CD4-positive, alpha-beta memory T cell (primary cell): ENCODE measurements around the gene ROPN1. TPM values are rescaled to one million over a fixed set of nuclear protein-coding genes. Genes with fewer than 3 reads are reported as not detected.
A peak's percentile ranks its signal among the peaks of the same experiment; 100 is the strongest.

ENCODE experiments used
- CTCF ChIA-PET: fragments of 350-600 bp; sonication (Branson Sonifier 250); formaldehyde crosslinking; loops from one replicate; lab custom pipeline; 2021; ENCODE audit warnings: inconsistent platforms; ENCODE audit not compliant: partially characterized antibody; lab: Charles Lee
- POLR2A ChIA-PET: fragments of 350-600 bp; sonication (Branson Sonifier 250); formaldehyde crosslinking; loops from one replicate; lab custom pipeline; 2021; ENCODE audit not compliant: partially characterized antibody; lab: Charles Lee
- DNase-seq, 5 donors: peaks; one replicate each; pipeline versions ENCODE4 v3.0.0 to v3.0.0-alpha.2; 2020 to 2022; ENCODE audit warnings: mixed read lengths in 1 of 5
- H3K27ac ChIP-seq: one replicate; pipeline ENCODE4 v1.7.0; 2013; ENCODE audit warnings: low read depth, low read length
- H3K27me3 ChIP-seq: 2 replicates; pipeline ENCODE4 v1.7.0; 2013; ENCODE audit warnings: mild to moderate bottlenecking, low read length, moderate library complexity; ENCODE audit not compliant: insufficient read depth
- H3K36me3 ChIP-seq: 2 replicates; pipeline ENCODE4 v1.7.0; 2013; ENCODE audit warnings: mild to moderate bottlenecking, low read length, moderate library complexity; ENCODE audit not compliant: insufficient read depth
- H3K4me1 ChIP-seq: 2 replicates; pipeline ENCODE4 v1.7.0; 2013; ENCODE audit warnings: mild to moderate bottlenecking, low read length, moderate library complexity; ENCODE audit not compliant: insufficient read depth
- H3K4me3 ChIP-seq, 2 donors: one replicate each; pipeline ENCODE4 v1.7.0; 2013; ENCODE audit warnings: low read length in 2 of 2, mild to moderate bottlenecking in 1 of 2
- H3K9me3 ChIP-seq, 2 donors: one replicate each; pipeline ENCODE4 v1.7.0; 2013; ENCODE audit warnings: low read length in 2 of 2, control low read depth in 1 of 2; ENCODE audit not compliant: control insufficient read depth in 1 of 2
- H3K27ac Mint-ChIP-seq, 7 donors: one replicate each; pipeline ENCODE4 v1.8.0; 2020 to 2021; ENCODE audit warnings: mixed read lengths in 7 of 7, mild to moderate bottlenecking in 6 of 7, inconsistent platforms in 3 of 7, moderate library complexity in 3 of 7
- H3K27me3 Mint-ChIP-seq, 2 donors: one replicate each; pipeline ENCODE4 v1.8.0; 2020 to 2021; ENCODE audit warnings: mixed read lengths in 2 of 2
- H3K36me3 Mint-ChIP-seq, 2 donors: one replicate each; pipeline ENCODE4 v1.8.0; 2020 to 2021; ENCODE audit warnings: mixed read lengths in 2 of 2, inconsistent platforms in 1 of 2, mild to moderate bottlenecking in 1 of 2
- H3K4me1 Mint-ChIP-seq, 4 donors: one replicate each; pipeline ENCODE4 v1.8.0; 2020 to 2021; ENCODE audit warnings: mixed read lengths in 4 of 4, mild to moderate bottlenecking in 1 of 4
- H3K4me3 Mint-ChIP-seq, 8 donors: one replicate each; pipeline ENCODE4 v1.8.0; 2020 to 2021; ENCODE audit warnings: mixed read lengths in 8 of 8, mild to moderate bottlenecking in 7 of 8, moderate library complexity in 6 of 8, inconsistent platforms in 3 of 8
- H3K9me3 Mint-ChIP-seq, 8 donors: one replicate each; pipeline ENCODE4 v1.8.0; 2020 to 2021; ENCODE audit warnings: mixed read lengths in 8 of 8, mild to moderate bottlenecking in 5 of 8, inconsistent platforms in 3 of 8, moderate library complexity in 1 of 8
- intact Hi-C: fragments of 100-400 bp; cut with micrococcal nuclease; formaldehyde crosslinking; loops from one replicate; pipeline ENCODE4 v1.15.1; 2023
- polyA plus RNA-seq, 2 donors: library from polyadenylated mRNA; unstranded; fragments of 300-500 nt; fragmentation: Illumina TruSeq; gene quantifications; one replicate each; pipeline ENCODE4 v1.2.3, GENCODE V29; 2021
- total RNA-seq, 2 experiments: library from RNA; stranded (reverse); gene quantifications; one replicate each; pipeline ENCODE4 v1.2.3, GENCODE V29; 2021

Gene ROPN1
- total and polyA plus RNA-seq, 4 experiments from 2014 or later, result not detected

- Histone ChIP-seq H3K36me3 (no peaks in the 10 kb centered on the region), H3K4me1 (no peaks in the 10 kb centered on the region), H3K27ac (no peak overlapping the region), H3K9me3 (no peaks in the 10 kb centered on the region), H3K4me3 (no peak overlapping the region), H3K27me3 (no peaks in the 10 kb centered on the region)
- H3K4me3 Mint-ChIP-seq, result no peak overlapping the region
- DNase-seq, result no peak
- no peaks in the 10 kb centered on the region for H3K9me3 Mint-ChIP-seq
- peak overlapping the region in 1 of 7 donors; percentile 33 for H3K27ac Mint-ChIP-seq
- H3K4me1 Mint-ChIP-seq, result peaks cover 0 to 4% (median under 1%) of the 10 kb centered on the region in 4 donors
- CTCF ChIA-PET, result no interaction called here
- peaks cover 31 to 44% of the 10 kb centered on the region in 2 donors for H3K36me3 Mint-ChIP-seq
- POLR2A ChIA-PET, result no interaction called here
- no peaks in the 10 kb centered on the region for H3K27me3 Mint-ChIP-seq
- intact Hi-C loops, result no loop called here
Measured at GRCh38 chr3:123936400-123936799, 55.5 kb downstream of the ROPN1 start.

GRCh38 chr3:123935830-123936229, 56.1 kb downstream of the ROPN1 start:
- ChIA-PET CTCF (no interaction called here), POLR2A (no interaction called here)
- no peaks in the 10 kb centered on the region for H3K9me3 ChIP-seq
- DNase-seq, result no peak
- Mint-ChIP-seq H3K27ac (peak overlapping the region in 2 of 7 donors; percentile 59 to 81), H3K4me3 (no peak overlapping the region), H3K27me3 (no peaks in the 10 kb centered on the region), H3K9me3 (no peaks in the 10 kb centered on the region), H3K36me3 (peaks cover 33 to 47% of the 10 kb centered on the region in 2 donors), H3K4me1 (peaks cover 0 to 4% (median under 1%) of the 10 kb centered on the region in 4 donors)
- H3K27me3 ChIP-seq, result no peaks in the 10 kb centered on the region
- H3K36me3 ChIP-seq, result no peaks in the 10 kb centered on the region
- intact Hi-C loops, result no loop called here
- H3K4me1 ChIP-seq, result no peaks in the 10 kb centered on the region
- no peak overlapping the region for H3K27ac ChIP-seq
- H3K4me3 ChIP-seq, result no peak overlapping the region

GRCh38 chr3:123934250-123934649, 57.7 kb downstream of the ROPN1 start:
- Mint-ChIP-seq H3K27me3 (no peaks in the 10 kb centered on the region), H3K9me3 (no peaks in the 10 kb centered on the region), H3K36me3 (peaks cover 39 to 46% of the 10 kb centered on the region in 2 donors), H3K4me3 (no peak overlapping the region), H3K27ac (peak overlapping the region in 1 of 7 donors; percentile 37), H3K4me1 (peaks cover 0 to 4% (median 2%) of the 10 kb centered on the region in 4 donors)
- POLR2A ChIA-PET, result no interaction called here
- H3K9me3 ChIP-seq, result no peaks in the 10 kb centered on the region
- H3K36me3 ChIP-seq, result no peaks in the 10 kb centered on the region
- intact Hi-C loops, result no loop called here
- CTCF ChIA-PET, result no interaction called here
- DNase-seq, result no peak
- H3K27ac ChIP-seq, result no peak overlapping the region
- no peaks in the 10 kb centered on the region for H3K4me1 ChIP-seq
- H3K27me3 ChIP-seq, result no peaks in the 10 kb centered on the region
- H3K4me3 ChIP-seq, result no peak overlapping the region

GRCh38 chr3:123930445-123930844, 61.5 kb downstream of the ROPN1 start:
- Histone ChIP-seq H3K4me3 (no peak overlapping the region), H3K9me3 (no peaks in the 10 kb centered on the region), H3K27me3 (no peaks in the 10 kb centered on the region), H3K4me1 (no peaks in the 10 kb centered on the region), H3K36me3 (no peaks in the 10 kb centered on the region), H3K27ac (no peak overlapping the region)
- H3K36me3 Mint-ChIP-seq, result peaks cover 46 to 49% of the 10 kb centered on the region in 2 donors
- intact Hi-C loops, result no loop called here
- H3K4me3 Mint-ChIP-seq, result no peak overlapping the region
- ChIA-PET POLR2A (no interaction called here), CTCF (no interaction called here)
- no peaks in the 10 kb centered on the region for H3K27me3 Mint-ChIP-seq
- H3K27ac Mint-ChIP-seq, result no peak overlapping the region
- no peak for DNase-seq
- peaks cover 0 to 4% (median 2%) of the 10 kb centered on the region in 4 donors for H3K4me1 Mint-ChIP-seq
- no peaks in the 10 kb centered on the region for H3K9me3 Mint-ChIP-seq

GRCh38 chr3:123929325-123929724, 62.6 kb downstream of the ROPN1 start:
- H3K4me1 Mint-ChIP-seq, result peaks cover 0 to 4% (median 2%) of the 10 kb centered on the region in 4 donors
- H3K27ac Mint-ChIP-seq, result peak overlapping the region in 1 of 7 donors; percentile 2
- DNase-seq, result no peak
- H3K4me3 ChIP-seq, result no peak overlapping the region
- ChIA-PET CTCF (no interaction called here), POLR2A (no interaction called here)
- no peaks in the 10 kb centered on the region for H3K36me3 ChIP-seq
- H3K36me3 Mint-ChIP-seq, result peaks cover 52 to 57% of the 10 kb centered on the region in 2 donors
- H3K9me3 ChIP-seq, result no peaks in the 10 kb centered on the region
- H3K27ac ChIP-seq, result no peak overlapping the region
- no peaks in the 10 kb centered on the region for H3K4me1 ChIP-seq
- peaks cover 0 to 7% (median 2%) of the 10 kb centered on the region in 8 donors for H3K9me3 Mint-ChIP-seq
- no peaks in the 10 kb centered on the region for H3K27me3 ChIP-seq
- H3K4me3 Mint-ChIP-seq, result no peak overlapping the region
- intact Hi-C loops, result no loop called here
- no peaks in the 10 kb centered on the region for H3K27me3 Mint-ChIP-seq

DNA sequence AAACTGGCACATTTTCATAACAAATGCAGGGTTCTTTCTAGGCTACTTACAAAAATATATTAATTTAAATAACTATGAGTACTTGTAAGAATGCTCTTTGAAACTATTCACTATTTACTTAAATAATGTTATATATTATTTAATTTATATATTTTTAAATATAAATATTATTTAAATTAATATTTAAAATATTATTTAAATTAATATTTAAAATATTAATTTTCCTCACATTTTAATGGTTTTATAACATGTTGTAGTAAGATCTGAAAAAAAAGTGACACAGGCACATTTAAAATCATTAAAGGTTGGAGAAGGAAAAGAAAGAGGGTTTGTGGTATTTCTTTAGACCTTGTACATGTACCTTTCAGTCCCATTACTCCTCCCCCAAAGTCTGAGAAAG, 65.5 kb downstream of the ROPN1 start:
- Mint-ChIP-seq H3K4me3 (no peak overlapping the region), H3K4me1 (peaks cover 0 to 1% (median 0%) of the 10 kb centered on the region in 4 donors), H3K27me3 (no peaks in the 10 kb centered on the region), H3K9me3 (peaks cover 0 to 35% (median 25%) of the 10 kb centered on the region in 8 donors), H3K27ac (no peak overlapping the region), H3K36me3 (peaks cover 64 to 68% of the 10 kb centered on the region in 2 donors)
- Histone ChIP-seq H3K36me3 (no peaks in the 10 kb centered on the region), H3K4me3 (no peak overlapping the region), H3K9me3 (no peaks in the 10 kb centered on the region), H3K27me3 (no peaks in the 10 kb centered on the region), H3K4me1 (no peaks in the 10 kb centered on the region), H3K27ac (no peak overlapping the region)
- intact Hi-C loops, result no loop called here
- POLR2A ChIA-PET, result no interaction called here
- DNase-seq, result no peak
- CTCF ChIA-PET, result no interaction called here

GRCh38 chr3:123920868-123921267, 71.1 kb downstream of the ROPN1 start:
- Histone ChIP-seq H3K27me3 (no peaks in the 10 kb centered on the region), H3K9me3 (peaks cover 0 to 9% of the 10 kb centered on the region in 2 donors), H3K27ac (no peak overlapping the region), H3K36me3 (no peaks in the 10 kb centered on the region), H3K4me1 (no peaks in the 10 kb centered on the region), H3K4me3 (no peak overlapping the region)
- Mint-ChIP-seq H3K27me3 (no peaks in the 10 kb centered on the region), H3K4me1 (no peaks in the 10 kb centered on the region), H3K4me3 (peak overlapping the region in 1 of 8 donors; percentile 24), H3K9me3 (peaks cover 0 to 54% (median 41%) of the 10 kb centered on the region in 8 donors), H3K27ac (peak overlapping the region in 1 of 7 donors; percentile 45), H3K36me3 (peaks cover 55 to 72% of the 10 kb centered on the region in 2 donors)
- POLR2A ChIA-PET, result no interaction called here
- intact Hi-C loops, result no loop called here
- no peak for DNase-seq
- CTCF ChIA-PET, result no interaction called here
